ENCODE results near the gene APOOL.

The APOOL gene

DNA sequence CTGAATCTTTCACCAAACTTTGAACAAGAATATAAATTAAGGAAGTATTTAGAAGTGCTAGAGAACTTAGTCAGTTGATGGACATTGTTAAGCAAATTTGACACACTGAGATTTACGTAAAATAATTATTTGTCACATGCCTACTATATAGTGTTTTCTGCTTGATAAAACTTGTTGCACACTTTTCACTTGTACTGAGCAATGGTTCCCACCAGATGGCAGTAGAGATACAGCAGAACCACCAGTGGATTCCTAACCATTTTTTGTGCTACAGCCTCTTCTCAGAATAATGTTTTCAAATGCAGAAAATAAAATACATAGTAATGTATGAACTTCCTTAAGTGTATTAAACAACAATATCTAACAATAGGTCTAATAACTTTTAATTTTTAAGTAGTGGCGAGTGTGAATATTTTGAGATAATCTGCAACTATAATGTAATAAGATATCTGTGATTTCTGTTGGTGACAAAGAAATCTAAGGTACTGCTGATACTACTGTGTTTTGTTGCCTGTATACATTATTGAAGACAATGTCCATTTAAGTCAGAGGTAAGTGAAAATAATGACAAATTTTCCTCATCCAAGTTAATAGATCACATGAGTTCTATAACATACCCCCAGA is 81.2 kb downstream of the APOOL start:
- DNase-seq (ENCODE audit: low spot score), result peak; percentile 44

- DNase-seq (ENCODE audit: low spot score), result no peak
These were observed 85.7 kb downstream of the APOOL start for GRCh38 chrX:85089321-85089840.

- DNase-seq (ENCODE audit: low spot score), result no peak
These were observed 103.7 kb downstream of the APOOL start for GRCh38 chrX:85107407-85107806.

GRCh38 chrX:85108165-85108564 is 104.5 kb downstream of the APOOL start:
- DNase-seq (ENCODE audit: low spot score), result no peak

- DNase-seq (ENCODE audit: low spot score), result no peak
These were observed 105.6 kb downstream of the APOOL start for GRCh38 chrX:85109235-85109634.

GRCh38 chrX:85111347-85111746 is 107.7 kb downstream of the APOOL start:
- no peak for DNase-seq (ENCODE audit: low spot score)

DNA sequence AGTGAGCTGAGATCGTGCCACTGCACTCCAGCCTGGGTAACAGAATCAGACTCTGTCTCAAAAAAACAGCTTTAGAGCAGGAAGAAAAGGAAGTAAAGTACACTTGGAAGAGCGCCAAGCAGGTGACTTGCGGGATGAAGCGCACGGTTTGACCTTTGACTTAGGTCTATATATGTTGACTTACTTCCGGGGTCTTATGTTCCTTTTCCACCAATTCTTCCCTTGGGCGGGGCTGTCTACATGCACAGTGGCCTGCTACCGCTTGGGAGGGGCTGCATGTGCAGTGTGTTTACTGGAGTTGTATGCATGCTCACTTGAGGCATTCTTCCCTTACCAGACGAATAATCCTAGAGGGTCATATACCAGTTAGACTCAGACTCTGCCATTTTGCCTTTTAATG is 108.6 kb downstream of the APOOL start:
- DNase-seq (ENCODE audit: low spot score), result no peak

GRCh38 chrX:85113746-85114145 is 110.1 kb downstream of the APOOL start:
- no peak for DNase-seq (ENCODE audit: low spot score)

DNA sequence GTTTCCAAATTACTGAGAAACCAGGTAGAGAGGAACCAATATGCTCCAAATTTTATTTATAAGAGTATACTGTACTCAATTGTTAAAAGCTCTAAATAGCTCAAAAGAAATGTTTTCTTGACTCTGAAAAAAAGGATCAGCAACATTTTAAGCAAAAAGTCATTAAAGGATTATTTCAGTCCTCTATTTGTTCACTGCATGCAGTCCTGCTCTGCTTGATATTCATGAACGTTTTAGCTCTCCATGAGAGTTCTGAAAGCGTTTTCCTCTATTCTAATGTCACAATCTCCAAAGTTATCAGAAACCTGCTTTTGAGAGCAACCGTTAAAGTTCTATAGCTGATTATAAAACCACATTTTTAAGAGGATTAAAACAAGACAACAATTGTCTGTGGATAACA is 110.5 kb downstream of the APOOL start:
- no peak for DNase-seq (ENCODE audit: low spot score)

DNA sequence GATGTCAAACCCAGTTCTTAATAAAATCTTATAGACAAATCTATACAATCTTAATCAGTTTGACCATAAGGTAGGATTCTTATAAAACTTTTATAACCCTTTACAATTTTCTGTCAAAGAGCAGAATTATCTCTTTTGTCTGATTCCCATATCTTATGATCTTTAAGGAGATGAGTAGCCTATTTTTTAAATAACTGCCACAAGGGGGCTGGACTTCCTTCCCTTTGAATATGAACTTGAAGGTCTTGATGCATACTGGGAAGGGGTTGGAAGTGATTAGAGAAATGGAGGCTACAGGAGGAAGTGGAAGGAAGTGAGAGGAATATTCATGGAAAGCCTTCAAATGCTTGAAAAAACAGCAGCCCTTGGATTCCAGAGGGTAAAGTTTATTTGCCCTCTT is 111.1 kb downstream of the APOOL start:
- no peak for DNase-seq (ENCODE audit: low spot score)

GRCh38 chrX:85115252-85115651 is 111.6 kb downstream of the APOOL start:
- no peak for DNase-seq (ENCODE audit: low spot score)

GRCh38 chrX:85136409-85136808 is 132.7 kb downstream of the APOOL start:
- no peak for DNase-seq (ENCODE audit: low spot score)

GRCh38 chrX:85139422-85139821 is 135.7 kb downstream of the APOOL start:
- DNase-seq (ENCODE audit: low spot score), result no peak

GRCh38 chrX:85140964-85141363 is 137.3 kb downstream of the APOOL start:
- no peak for DNase-seq (ENCODE audit: low spot score)

Measured in Ammon's horn (tissue), 1 donor.